Stimulated activated CD8-positive, alpha-beta memory T cell treated with anti-CD3 and anti-CD28 coated beads, Interleukin-15, amount 100 ng/mL, for 48 hours (primary cell): Measurements from ENCODE around the gene TMEM236.

Experiments used
- DNase-seq, 2 donors: peaks; one replicate each; pipeline ENCODE4 v3.0.0-alpha.2; 2020; ENCODE audit warnings: low read depth in 2 of 2

TMEM236 gene

DNA sequence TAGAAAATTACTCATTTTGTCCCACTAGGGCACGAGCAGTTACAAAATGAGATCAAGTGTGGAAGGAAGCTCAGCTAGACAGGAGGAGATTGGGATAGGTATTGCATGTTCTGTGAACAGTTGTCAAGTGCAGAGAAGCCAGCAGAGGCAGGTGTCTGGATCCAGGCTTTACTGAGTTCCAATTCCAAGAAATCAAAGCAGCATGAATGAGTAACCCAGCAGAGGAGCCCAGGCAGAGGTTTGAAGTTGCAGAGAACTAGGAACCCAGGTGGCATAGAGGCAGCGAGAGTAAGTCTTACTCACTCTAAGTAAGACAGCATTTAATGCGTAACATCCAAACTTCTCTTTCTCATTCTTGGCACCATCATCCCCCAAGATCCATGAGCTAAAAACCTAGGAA is 68.9 kb downstream of the TMEM236 start:
- DNase-seq: no peak

DNA sequence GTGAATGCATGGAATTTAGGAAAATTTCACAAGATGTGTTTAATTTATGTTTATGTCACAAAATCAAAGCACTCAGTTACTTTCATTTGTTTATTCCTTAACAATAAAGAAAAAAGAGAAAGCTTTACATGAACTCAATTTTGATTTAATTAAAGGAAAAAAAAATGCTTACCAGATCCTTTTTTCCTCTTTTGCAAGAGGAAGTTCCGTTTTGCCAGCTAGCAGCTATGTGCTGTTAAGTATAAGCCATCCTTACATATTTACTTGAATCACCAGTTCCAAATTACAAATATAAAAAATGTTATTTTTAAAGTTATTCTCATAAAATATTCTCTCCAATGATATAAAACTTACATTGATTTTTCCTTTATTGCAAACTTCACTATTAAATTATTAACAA is 69.9 kb downstream of the TMEM236 start:
- DNase-seq: no peak

DNA sequence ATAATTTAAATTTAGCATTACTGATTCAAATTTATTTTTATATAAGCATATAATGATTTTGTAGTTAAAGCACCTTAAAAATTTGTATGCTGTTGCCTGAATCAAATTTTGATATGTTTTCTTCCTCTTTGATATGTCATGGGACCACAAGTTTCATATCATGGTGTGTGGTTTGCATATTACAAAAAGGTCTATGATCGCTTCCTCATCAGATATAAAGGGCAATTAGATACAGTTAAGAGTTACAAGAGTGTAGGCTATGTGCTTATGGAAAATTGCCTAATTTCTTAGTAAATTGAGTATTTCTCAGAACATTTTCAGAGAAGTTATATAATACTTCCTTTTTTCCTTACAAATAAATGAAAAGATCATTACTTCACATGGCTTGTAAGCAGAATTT is 79.3 kb downstream of the TMEM236 start:
- DNase-seq: no peak

DNA sequence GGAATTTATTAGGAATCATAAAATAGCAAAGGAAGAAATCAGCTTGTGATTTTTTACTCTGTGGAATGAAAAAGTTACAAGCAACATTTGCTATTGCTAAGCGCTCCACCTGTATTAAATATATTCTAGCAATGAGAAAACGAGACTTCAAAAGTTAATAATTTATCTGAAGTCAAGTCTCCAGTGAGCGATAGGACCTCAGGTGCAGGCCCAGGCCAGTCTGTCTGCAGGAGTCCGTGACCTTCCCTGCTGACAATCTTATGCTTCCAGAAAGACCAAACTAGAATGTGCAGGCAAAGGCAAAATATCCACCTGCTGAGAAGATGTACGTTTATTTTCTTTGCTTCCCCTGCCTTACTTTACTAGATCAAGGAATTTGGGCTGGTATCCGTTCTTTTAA is 79.9 kb downstream of the TMEM236 start:
- DNase-seq: no peak

DNA sequence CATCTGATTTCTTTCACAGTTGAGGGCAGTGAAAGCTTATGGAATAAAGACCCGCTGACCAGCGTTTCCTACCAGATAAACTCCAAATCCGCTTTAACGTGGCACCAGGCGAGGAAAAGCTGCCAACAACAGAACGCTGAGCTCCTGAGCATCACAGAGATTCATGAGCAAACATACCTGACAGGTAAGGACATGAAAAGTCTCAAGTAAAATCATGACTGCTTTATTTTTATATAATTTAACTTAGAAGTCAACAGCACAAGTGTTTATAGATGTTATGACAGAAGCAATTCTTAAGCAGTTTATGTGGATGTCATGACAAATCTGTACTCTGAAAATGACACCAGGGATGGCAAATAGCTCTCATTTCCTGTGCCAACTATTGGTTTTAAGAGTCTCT is 81.7 kb downstream of the TMEM236 start:
- no peak for DNase-seq

DNA sequence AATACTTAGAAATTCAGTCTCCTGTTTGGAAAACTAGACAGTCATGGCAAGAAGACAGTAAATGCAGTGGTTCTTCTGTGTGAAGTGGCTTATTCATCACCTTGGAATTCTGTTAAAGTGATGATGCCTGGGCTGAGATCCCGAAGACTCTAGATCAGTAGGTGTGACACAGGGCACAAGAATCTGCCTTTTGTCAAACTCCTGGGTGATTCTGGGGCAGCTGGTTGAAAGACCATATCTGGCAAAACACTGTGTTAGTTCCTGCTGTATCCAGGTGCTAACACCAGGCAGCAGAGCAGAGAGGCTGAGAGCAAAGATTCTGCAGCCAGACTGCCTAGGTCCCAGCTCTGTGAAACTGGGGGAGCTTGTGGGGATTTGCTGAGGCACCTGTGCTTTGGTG is 83.7 kb downstream of the TMEM236 start:
- DNase-seq: no peak

DNA sequence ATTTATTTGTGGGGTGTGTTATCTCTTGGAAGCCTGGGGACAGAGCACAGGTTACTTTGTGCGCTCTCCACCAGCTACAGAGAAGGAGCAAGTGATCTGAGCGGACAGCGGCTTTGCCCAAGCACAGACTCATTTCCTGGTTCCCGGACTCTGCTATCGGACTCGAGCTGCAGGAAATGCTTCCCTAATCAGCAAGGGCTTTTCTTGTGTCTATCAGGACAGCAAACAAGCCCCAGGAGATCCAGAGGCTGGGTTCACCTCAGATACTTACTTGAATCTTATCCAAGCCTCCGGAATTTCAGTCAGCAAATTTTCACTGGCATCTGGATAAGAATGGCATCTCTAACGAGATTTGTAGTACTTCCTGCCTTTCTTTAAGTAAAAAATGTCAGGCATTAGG is 84.9 kb downstream of the TMEM236 start:
- no peak for DNase-seq

DNA sequence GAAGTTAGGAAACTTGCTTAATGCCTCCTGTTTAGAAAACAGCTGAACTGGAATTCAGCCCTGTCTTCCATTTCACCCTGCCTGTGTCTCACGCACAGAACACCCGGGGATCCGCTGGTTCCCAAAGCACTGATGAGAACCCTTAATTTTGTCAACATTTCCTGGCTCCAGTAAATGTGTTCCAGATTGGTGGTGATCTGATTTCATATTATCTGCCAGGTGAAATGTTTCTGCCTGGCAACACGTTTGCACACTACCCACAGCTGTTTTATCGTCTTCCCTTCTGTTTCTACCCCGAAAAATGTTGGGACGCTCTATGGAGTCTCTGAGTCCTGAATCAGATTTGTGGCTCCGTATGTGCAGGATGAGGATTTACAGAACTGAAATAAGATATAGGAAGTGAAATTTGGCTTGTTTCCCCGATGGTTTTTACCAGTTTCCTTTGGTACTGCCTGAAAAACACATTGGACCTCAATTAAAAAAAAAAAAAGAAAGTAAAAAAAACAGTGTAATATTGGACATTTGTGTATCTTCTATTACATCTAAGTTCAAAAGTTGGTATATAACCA is 86.2 kb downstream of the TMEM236 start:
- DNase-seq: no peak

DNA sequence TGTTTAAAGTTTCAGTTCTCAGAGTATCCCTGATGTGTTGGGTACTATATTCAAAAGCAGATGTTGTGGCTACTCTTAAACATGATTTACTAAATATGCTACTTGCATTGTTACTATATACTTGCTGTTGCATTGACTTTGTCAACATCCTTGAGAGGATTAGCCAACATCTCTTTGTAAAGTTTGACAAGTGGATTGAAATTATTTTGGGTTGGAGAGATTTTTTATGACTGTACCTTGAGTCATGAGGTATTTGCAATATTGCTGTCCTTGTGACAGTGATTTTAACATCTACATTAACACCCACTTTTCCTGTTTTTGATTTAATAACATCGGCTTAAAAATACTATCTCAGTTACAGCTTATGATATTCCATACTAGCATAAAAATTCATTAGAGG is 89.0 kb downstream of the TMEM236 start:
- no peak for DNase-seq

DNA sequence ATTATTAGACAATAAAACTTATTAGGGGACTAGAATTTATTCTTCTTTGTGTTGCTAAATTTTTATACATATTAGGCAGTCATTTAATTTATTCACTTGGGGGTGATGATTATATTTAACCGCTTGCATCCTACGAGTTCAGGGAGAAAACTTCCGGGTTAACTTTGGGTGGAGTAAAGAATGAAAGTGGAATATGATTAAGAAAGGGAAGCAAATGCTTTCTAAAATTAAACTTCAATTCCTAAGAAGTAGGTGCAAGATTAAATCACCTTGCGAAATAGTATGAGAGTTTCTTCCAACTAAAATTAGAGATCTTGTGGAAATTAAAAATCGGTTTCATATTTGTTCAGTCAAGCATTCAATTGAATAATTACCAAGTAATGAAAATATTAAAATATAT is 90.6 kb downstream of the TMEM236 start:
- DNase-seq: no peak

DNA sequence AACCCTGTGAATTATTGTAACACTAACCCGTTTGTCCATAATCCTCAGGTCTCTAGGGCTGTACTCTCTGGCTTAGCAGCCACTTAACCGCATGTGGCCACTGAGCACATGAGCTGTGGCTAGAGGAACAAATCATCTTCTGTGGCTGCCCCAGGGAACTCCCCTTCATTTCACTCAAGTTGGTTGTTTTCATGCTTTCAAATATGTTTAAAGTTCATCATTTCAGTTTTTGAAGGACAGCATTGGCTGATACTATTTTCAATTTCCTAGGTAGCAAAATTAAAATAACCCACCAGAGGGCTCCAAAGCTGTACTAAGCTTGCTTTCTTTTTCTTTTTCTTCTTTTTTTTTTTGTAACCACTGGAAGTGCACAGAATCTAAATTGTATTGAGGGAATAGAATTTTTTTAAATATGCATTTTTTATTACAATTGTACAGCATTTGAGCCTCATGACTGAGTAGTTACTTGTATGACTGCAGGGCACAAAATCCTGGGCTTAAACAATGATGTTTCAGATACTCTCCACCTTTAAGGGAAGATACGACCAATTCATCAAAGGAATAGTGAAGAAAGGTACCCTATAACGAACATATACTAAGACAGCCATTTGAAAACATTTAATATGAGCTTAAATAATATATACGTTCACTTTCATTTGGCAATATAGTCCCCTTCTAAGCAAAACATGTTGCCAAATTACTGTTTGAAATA is 95.7 kb downstream of the TMEM236 start:
- no peak for DNase-seq

DNA sequence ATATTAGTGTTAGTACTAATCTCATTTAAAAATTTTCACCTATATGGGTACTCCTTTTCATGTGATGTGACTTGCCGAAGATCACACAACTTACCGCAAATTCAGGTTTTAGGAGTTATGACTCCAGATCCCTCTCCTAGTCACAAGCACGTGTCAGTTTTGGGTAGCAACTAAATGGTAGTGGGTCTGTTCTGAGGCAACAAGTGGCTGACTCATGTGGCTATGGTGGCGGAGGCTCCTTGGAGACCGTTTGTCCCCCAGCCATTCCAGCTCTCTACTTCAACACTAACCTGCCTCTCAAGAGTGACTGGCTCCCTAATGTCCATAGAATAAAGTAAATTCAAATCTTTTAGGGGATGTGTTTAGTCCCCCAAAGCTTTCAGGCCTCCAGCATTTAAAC is 96.6 kb downstream of the TMEM236 start:
- DNase-seq: no peak
